ENCODE results near the gene TMEM237. TPM values are rescaled to one million over a fixed set of nuclear protein-coding genes. Genes with fewer than 3 reads are reported as not detected.

The TMEM237 gene
- total RNA-seq, 2 donors from 2014 or later, result 15.8 to 18.4 TPM

DNA sequence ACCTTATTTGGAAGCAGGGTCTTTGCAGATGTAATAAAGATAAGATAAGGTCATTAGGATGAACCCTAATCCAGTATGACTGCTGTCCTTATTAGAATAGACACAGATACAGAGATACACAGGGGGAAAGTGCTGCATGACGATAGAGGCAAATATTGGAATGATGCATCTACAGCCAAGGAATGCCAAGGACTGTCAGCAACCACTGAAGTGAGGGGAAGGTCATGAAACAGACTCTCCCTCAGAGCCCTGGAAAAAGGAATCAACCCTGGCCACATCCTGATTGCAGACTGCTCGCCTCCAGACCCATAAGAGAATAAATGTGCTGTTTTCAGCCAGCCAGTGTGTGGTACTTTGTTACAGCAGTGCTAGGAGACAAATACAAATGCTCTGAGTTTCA, 14.8 kb downstream of the TMEM237 start:
- Histone ChIP-seq H3K4me3 (no peak overlapping the region), H3K27me3 (no peaks in the 10 kb centered on the region), H3K27ac (peak overlapping the region in 1 of 2 donors; percentile 30), H3K4me1 (no peaks in the 10 kb centered on the region), H3K9me3 (no peaks in the 10 kb centered on the region), H3K36me3 (peaks cover 40% of the 10 kb centered on the region)
- no peak for DNase-seq (ENCODE audit: low spot score)
- TF ChIP-seq, protein P1, sequence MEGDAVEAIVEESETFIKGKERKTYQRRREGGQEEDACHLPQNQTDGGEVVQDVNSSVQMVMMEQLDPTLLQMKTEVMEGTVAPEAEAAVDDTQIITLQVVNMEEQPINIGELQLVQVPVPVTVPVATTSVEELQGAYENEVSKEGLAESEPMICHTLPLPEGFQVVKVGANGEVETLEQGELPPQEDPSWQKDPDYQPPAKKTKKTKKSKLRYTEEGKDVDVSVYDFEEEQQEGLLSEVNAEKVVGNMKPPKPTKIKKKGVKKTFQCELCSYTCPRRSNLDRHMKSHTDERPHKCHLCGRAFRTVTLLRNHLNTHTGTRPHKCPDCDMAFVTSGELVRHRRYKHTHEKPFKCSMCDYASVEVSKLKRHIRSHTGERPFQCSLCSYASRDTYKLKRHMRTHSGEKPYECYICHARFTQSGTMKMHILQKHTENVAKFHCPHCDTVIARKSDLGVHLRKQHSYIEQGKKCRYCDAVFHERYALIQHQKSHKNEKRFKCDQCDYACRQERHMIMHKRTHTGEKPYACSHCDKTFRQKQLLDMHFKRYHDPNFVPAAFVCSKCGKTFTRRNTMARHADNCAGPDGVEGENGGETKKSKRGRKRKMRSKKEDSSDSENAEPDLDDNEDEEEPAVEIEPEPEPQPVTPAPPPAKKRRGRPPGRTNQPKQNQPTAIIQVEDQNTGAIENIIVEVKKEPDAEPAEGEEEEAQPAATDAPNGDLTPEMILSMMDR (IDR thresholded peaks at IDR 0.05), result no peak

- Histone ChIP-seq H3K27ac (no peak overlapping the region), H3K4me1 (peaks cover 0 to 7% of the 10 kb centered on the region in 2 donors), H3K36me3 (peaks cover 3% of the 10 kb centered on the region), H3K9me3 (no peaks in the 10 kb centered on the region), H3K4me3 (no peak overlapping the region), H3K27me3 (no peaks in the 10 kb centered on the region)
- no peak for DNase-seq (ENCODE audit: low spot score)
- TF ChIP-seq, protein P1 (IDR thresholded peaks at IDR 0.05), result no peak
Measured at GRCh38 chr2:201622306-201622970, 20.9 kb downstream of the TMEM237 start.

GRCh38 chr2:201621293-201621999, 21.9 kb downstream of the TMEM237 start:
- no peak for DNase-seq (ENCODE audit: low spot score)
- no peak overlapping the region for H3K27ac ChIP-seq

DNA sequence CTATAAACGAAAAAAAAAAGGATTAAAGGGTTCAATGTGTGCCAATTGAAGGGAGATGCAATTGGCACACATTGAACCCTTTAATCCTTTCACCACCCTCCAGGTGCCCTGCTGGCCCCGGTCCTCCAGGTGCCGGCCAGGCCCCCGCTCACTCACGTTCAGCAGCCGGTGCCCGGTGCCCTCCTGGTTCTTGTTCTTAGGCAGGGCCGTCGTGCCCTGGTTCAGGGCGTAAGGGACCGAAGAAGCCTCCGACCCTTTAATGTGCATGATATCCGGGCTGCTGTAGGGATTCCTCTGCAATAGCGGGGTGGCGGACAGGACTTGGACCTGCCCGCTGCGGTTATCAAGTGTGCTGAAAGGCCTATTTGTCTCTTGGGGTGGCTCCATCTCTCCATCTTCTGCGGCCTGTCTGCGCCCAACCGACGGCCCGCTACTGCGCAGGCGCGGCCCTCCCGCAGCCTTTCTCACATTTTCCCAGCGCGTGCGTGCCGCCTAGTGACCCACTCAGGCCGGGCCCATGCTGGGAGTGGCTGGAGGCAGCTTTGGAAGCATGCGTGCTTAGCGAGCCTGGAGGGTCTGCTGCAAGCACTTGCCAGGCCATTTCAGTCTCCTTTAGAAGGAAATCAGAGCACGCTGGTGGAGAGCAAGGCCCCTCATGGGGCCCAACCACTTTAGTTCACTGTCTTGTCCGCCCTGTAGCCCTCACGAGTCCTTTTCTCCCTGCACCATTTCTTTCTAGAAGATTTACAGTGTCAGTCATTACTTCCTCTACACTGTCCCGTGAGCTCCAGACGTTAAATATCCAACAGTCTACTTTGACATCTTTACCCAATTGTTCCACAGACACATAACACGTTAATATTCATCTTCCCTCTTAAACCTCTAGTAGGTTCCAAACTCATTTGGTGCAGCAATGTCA, 24.3 kb downstream of the TMEM237 start:
- no peaks in the 10 kb centered on the region for H3K9me3 ChIP-seq
- peaks cover 0 to 7% of the 10 kb centered on the region in 2 donors for H3K4me1 ChIP-seq
- peak; percentile 74 for DNase-seq (ENCODE audit: low spot score)
- no peak overlapping the region for H3K27ac ChIP-seq
- TF ChIP-seq, protein P1 (IDR thresholded peaks at IDR 0.05), result peak in 1 of 2 donors; percentile 65
- H3K36me3 ChIP-seq, result no peaks in the 10 kb centered on the region
- no peaks in the 10 kb centered on the region for H3K27me3 ChIP-seq
- peak overlapping the region in 1 of 2 donors; percentile 44 for H3K4me3 ChIP-seq

More at GRCh38 chr2:201621293-201621999, 21.9 kb downstream of the TMEM237 start:
- H3K4me3 ChIP-seq, result no peak overlapping the region
- peaks cover 3% of the 10 kb centered on the region for H3K36me3 ChIP-seq
- H3K4me1 ChIP-seq, result peaks cover 0 to 7% of the 10 kb centered on the region in 2 donors
- TF ChIP-seq, protein P1 (IDR thresholded peaks at IDR 0.05), result no peak
- H3K9me3 ChIP-seq, result no peaks in the 10 kb centered on the region
- H3K27me3 ChIP-seq, result no peaks in the 10 kb centered on the region

DNA sequence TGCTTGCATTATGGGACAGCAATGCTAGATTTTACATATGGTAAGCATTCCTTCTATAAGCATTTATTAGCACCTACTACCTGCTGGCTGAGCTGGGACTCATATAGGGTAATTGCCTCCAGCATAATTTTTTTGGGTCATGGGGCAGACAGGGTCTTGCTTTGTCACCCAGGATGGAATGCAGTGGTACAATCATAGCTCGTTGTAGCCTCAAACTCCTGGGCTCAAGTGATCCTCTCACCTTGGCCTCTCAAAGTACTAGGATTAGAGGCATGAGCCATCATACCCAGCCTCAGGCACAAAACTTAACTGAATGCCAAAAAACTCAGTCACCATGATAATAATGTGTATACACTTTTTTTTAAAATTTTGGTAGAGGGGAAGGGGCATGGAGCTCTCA, 35.3 kb downstream of the TMEM237 start:
- no peaks in the 10 kb centered on the region for H3K4me1 ChIP-seq
- H3K27me3 ChIP-seq, result no peaks in the 10 kb centered on the region
- H3K27ac ChIP-seq, result no peak overlapping the region
- no peaks in the 10 kb centered on the region for H3K36me3 ChIP-seq
- H3K9me3 ChIP-seq, result no peaks in the 10 kb centered on the region
- H3K4me3 ChIP-seq, result no peak overlapping the region
- TF ChIP-seq, protein P1 (IDR thresholded peaks at IDR 0.05), result no peak
- DNase-seq (ENCODE audit: low spot score), result no peak
